Amniotic stem cell (primary cell): Measurements from ENCODE around the gene RALGPS1.

Experiments used
- DNase-seq: peaks from one replicate; lab custom pipeline; 2025; lab: John Stamatoyannopoulos, UW

RALGPS1 gene, protein sequence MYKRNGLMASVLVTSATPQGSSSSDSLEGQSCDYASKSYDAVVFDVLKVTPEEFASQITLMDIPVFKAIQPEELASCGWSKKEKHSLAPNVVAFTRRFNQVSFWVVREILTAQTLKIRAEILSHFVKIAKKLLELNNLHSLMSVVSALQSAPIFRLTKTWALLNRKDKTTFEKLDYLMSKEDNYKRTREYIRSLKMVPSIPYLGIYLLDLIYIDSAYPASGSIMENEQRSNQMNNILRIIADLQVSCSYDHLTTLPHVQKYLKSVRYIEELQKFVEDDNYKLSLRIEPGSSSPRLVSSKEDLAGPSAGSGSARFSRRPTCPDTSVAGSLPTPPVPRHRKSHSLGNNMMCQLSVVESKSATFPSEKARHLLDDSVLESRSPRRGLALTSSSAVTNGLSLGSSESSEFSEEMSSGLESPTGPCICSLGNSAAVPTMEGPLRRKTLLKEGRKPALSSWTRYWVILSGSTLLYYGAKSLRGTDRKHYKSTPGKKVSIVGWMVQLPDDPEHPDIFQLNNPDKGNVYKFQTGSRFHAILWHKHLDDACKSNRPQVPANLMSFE

DNA sequence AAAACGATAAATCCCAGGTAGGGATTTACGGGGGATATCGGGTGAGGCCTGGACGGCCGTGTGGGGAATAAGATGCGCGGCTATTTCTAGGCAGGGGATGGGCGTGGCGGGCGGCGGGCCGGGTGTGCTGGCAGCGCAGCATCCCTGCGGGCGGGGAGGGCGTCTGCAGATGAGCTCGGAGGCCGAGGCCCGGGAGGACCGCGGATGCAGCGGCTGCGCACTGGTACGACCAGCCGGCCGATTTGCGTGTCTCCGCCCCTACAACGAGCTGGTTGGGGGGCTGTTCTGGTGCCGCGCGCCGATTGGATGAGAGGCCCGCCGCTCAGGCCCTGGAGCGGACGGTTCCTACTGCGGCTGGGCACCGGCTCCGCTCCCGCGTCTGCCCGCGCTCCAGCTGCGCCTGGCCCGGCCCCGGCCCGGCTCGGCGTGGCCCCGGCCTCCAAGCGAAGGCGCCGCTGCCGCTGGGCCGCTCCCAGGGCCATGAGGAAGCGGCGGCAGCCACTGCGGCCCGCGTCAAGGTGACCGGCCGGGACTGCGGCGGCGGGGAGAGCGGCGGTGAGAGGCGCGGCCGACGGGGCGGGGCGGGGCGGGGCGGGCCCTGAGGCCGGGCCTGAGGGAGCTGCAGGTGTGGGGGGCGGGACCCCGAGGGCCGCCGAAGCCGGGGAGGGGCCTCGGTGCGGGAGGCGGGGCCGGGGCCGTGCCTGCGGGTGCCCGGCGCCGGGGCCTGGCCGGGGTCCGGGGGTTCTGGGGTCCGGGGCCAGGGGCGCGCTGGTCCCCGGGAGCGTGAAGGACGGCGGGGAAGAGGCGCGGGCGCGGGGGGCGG is at the start of gene RALGPS1:
RALGPS1 (plus strand) TSS at position 325 of the 823 bp plus-strand sequence. CDS start 47,508 bp downstream, outside the sequence.
- peak; percentile 79 for DNase-seq

DNA sequence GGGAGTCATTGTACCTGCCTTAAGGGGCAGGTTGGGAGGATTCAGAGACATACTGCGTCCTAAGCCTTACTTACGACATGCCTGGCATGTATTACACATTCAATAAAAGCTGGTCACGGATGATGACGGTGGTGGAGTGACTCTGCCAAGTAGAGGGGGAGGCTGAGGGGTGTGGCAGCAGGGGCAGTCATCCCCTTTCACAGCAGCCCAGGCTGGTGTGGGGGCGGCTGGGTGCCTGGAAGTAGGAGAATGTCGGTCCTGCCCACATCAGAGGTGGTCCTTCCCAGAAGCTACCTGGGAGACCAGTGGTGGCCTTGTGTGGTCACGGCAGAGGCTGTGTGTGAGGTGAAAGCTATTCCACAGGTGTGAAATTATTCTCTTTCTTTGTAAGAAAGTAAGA is 45.2 kb upstream of the RALGPS1 start:
- DNase-seq = no peak

DNA sequence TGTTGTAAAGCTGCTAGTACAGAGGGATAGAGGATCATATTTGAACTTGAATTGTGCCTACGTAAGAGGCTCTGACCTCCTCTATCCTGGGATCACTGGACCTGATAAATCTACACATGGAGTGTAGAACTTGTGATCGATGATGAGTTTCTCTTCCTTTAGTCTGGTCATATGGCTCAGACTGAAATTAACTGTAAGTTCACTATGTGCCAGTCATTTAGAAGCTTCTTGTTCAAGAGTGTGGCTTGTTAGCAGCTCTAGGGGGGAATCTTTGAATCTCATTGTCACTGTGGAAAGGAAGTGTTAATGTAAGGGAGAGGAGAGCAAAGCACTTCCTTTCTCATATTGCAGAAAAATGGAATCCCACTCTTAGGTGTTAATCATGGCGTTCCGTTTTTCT is 42.1 kb upstream of the RALGPS1 start:
- no peak for DNase-seq

DNA sequence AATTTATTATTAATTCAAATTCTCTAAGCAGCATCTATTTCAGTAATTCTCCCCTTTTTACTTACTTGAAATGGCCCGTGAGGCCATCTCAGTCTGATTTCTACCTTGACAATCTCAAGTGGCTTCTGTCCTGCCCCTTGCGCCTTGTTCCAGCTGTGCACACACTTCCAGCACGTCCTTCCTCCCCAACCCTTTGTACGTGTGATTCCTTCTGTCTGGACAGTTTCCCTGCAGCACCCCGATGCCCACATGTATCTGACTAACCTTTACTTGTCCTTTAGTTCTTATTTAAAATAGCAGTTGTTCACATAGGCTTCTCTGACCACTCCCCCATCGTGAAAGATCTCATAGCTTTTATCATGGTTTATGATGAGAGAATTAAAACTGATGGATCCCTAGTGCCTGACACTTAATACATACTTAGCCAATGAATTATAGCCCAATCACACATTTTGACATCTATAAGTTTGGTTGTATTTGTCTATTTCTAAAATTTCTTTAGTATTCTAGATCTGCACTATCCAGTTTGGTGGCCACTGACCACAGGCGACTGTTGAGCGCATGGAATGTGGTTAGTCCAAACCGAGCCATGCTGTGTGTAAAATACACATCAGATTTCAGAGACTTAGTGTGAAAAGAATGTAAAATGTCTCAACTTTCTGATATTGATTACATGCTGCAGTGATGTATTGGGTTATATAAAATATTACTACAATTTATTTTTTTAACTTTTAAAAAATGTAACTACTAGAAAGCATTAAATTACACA is 39.9 kb upstream of the RALGPS1 start:
- DNase-seq = no peak

DNA sequence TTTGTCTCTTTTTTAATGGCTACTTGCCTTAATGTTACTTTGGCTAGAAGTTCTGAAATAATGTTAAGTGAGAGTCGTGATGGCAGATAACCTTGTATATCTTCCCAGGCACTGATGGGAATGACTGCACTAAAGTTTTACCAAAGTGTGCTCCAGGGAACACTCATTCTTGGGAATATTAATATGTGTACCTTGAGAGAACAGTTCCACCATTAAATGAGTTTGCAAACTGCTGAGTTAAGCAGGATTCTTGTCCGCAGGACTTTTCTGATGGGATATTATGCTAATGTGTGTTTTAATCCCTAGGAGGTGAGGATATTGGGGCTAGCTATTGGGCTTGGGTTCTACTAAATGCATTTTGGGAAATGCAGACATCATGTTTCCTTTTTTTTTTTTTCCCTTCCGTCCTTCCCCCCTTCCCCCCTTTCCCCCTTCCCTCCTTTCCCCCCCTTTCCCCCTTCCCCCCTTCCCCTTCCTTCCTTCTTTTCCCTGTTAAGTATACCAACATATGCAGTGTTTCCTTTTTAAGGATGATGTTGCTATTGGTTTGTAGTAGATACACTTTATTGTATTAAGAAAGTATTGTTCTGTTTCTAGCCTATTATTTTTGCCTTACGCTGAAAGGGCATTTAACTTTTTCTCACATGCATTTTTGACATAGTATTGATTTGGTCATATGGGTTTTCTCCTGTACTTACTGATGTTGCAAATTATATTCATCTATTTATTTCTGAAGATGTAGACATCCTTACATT is 38.6 kb upstream of the RALGPS1 start:
- no peak for DNase-seq

DNA sequence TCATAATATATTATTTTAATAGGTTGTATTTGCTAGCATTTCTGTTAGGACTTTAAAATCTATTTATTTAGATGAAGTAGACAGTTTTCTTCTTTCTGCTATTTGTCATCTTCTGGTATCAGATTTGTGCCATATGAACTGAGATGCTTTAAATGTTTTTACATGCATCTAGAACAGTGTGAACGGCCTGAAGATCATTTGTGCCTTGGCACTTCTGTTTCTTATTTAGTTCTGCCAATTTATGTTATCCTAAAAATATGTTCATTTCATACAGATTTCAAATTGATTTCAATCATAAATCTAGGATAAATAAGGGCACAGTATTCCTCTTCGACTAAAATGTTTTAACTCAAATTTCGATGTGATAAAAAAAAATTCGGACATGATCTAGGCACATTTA is 38.1 kb upstream of the RALGPS1 start:
- DNase-seq = no peak

DNA sequence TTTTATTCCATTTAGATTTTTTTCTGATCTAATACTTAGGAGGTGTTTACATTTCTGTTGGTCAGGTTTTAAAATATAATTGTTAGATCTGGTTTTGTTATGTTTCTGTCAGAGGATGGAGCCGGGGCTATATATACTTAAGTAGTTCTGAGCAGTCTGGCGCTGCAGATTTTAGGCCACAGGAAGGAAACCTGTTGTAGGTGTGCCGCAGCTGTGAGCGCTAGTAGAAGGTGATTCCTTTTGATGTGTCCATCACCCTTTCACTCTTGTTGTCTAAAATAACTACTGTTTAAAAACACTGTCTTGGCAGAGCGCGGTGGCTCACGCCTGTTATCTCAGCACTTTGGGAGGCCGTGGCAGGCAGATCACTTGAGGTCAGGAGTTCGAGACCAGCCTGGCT is 37.2 kb upstream of the RALGPS1 start:
- no peak for DNase-seq

DNA sequence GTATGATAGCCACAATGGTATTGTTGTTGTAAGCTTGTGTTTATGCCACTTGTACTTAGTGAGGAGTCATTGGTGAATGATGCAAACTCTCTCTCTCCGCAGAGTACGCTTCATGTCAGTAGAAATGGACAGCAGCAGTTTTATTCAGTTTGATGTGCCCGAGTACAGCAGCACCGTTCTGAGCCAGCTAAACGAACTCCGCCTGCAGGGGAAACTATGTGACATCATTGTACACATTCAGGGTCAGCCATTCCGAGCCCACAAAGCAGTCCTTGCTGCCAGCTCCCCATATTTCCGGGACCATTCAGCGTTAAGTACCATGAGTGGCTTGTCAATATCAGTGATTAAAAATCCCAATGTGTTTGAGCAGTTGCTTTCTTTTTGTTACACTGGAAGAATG is 35.3 kb upstream of the RALGPS1 start:
- no peak for DNase-seq

DNA sequence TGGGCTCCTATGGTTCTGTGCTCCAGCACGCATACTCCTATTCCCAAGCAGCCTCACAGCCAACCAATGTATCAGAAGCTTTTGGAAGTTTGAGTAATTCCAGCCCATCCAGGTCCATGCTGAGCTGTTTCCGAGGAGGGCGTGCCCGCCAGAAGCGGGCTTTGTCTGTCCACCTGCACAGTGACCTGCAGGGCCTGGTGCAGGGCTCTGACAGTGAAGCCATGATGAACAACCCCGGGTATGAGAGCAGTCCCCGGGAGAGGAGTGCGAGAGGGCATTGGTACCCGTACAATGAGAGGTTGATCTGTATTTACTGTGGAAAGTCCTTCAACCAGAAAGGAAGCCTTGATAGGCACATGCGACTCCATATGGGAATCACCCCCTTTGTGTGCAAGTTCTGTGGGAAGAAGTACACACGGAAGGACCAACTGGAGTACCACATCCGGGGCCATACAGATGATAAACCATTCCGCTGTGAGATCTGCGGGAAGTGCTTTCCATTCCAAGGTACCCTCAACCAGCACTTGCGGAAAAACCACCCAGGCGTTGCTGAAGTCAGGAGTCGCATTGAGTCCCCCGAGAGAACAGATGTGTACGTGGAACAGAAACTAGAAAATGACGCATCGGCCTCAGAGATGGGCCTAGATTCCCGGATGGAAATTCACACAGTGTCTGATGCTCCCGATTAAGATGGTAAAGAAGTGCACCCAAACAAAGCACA is 34.2 kb upstream of the RALGPS1 start:
- DNase-seq = no peak

DNA sequence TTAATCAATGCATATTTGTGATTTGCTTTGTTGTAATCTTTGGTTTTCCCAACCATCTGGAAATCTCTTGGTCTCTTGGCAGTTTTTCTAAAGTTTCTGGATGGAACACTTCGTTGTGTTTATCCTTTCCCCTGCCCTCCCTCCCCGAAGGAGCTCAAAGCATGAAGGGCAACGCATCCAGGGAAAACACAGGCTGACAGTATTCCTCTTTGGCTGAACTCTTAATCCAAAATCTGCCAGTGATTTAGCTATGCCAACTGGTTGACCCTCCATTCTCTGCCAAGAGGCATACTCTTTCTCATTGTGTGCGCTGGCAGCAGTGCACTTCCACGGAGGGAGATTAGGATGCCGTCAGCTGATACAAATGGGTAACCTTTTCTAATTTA is 33.6 kb upstream of the RALGPS1 start:
- DNase-seq = no peak

DNA sequence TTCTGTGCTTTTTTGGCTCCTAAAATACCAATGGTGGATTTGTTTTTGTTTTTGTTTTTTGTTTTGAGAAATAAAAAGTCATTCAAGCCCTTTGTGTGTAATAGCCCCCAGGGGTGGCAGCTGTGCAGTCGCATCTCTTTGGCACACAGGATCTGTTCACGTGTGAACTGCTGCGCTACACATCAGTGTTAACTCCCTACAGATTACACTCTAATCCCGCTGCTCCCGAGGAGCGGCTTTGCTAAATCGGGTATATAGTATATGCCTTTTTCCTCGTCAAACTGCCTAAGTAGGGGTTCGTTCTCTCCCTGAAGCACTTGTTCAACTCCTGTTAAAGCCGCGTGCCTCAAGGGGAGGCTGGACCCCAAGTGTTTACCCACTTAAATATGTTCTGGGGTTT is 31.8 kb upstream of the RALGPS1 start:
- DNase-seq = no peak

DNA sequence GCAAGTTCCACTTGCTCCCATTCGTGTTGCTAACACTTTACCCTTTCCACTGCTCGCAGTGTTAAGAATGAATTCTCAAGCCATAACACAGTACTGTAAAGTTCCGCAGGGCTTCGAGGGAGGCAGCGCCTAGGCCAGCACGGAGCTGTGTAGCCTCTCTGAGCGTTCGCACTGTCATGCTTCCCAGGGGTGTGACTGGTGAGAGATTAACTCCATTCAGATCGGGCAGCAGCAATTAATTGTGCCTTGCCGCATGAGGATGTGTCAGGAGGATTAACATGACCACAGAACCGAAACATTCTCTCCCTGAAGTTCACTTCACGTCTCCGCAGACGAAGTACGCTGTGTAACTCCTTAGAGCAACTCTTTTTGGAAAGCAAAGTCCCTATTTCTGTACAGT is 30.9 kb upstream of the RALGPS1 start:
- DNase-seq = no peak

DNA sequence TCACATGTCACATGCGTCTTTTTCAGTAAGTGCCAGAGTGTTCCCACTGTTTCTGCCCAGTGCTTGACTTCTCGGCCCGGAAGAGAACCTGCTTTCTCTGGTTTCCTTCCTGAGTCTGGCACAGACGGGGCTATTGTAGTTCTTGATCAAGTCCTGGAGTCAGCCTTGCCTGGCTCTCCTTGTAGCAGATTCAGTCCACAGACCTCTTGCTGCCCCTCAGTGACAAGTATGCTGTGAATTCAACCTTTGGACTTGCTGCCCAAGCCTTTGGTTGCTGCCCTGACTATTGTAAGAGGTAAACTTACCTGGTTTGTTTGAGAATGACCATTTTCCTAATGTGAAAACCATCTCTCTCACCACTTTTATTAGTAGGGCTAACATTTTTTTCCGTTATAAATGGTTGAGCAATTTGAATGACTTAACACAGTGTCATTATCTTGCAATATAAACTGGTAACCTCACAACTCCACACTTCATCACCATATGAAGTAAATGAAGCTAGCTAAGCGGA is 29.4 kb upstream of the RALGPS1 start:
- no peak for DNase-seq

DNA sequence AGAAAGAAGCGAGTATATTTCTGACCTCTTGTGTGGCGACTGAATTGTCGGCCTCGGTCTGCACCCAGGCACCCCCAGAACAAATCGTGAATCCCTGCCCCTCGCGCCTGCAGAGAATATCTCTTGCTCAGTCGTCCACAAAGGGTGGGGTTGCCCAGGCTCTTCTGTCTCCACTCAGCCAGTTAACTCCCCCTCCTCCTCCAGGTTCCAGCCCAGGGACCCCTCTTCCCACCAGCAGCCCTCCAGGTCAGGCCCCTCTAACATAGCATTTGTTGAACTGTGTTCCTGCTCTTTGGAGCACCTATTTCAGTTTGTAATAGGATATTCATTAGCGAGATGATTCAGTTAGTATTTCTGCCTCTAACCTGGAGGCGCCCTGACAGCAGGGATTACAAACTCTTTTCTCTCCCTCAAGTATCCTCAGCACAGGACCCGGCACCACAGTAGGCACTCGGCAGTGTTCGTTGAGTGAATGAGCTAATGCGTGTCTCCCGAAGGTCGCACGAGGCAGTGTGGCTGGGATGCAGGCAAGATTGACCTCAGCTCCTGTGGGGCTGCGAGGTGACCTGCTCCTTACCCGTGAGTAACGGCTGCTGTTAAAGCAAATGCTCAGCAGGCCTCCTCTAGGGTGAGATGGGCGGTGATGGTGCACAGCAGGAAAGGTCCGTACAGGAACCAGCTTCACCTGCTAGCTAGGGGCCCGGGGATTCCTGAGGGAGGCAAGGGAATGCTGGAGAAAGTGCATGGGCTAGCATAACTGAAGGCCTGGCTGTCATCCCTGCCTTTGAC is 28.4 kb upstream of the RALGPS1 start:
- no peak for DNase-seq

DNA sequence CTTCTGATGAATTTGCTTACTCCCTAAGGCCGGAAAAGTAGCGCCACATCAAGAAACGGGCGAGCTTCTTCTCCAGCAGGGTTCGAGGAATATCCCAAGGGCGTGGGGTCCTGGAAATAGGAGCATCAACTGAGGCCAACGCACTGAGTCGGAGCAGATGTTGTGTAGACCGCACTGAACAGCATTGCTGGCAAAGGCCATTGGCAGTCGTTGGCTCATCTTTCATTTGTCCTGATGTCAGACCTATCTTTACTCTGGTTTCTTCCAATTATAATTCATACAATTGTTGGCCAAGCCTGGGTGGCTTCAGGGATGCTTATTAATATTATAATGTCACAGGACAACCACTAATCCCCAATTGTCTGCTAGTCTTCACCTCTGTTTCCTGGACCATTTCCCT is 27.7 kb upstream of the RALGPS1 start:
- no peak for DNase-seq

DNA sequence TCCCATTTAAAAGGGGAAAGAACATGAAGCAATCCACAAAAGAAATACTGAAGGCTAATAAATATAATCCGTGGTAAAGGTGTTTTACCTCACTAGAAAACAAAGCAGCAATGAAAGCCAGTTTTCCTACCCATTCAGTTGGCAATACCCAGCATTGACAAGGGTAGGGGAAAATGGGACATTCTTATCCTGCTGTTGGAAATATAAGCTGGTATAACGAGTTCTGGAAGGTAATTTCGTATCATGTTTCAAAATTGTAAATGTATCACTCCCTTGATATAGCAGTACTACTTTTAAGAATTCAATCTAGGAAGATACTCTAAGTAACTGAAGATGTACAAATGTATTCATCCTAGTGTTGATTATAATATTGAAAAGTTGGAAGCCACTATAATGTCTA is 22.9 kb upstream of the RALGPS1 start:
- DNase-seq = no peak

DNA sequence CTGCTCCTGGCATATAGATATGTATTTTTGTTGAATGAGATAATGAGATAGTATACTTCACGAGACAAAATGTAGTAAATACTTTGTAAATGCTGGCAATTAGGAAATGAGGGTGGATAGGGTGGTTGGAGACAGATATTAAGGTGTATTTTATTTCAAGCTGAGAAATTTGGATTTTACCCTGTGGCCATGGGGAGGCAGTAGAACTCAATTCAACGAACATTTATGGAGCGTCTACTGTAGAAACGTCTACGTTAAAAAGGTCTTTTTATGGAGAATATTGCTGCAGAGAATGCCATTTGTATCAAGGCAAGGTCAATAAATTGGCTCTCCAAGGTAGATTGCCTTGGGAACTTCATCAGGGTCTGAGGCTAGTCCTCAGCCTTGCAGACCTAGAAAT is 21.5 kb upstream of the RALGPS1 start:
- no peak for DNase-seq

DNA sequence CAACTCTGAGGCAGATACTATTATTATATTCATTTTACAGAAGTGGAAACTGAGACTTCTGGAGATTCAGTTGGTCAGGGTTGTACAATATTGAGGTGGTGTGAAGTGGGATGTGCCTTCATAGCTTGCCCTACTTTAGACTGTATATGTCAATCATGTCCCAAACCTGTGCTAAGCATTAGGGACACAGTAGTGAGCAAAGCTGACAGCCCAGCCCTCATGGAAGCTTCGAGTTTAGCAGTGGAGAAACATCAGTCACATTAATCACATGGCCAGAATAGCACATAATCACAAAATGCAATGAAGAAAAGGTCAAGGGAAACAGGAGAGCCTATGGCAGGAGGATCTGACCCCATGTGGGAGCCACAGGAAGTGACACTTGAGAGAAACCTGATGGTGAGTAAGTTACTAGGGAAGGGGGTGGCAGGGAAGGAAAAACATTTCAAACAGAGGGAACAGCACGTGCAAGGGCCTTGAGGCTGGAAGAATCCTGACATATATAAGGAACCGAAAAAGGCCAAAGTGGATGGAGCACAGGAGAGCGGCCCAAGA is 20.5 kb upstream of the RALGPS1 start:
- DNase-seq = no peak

DNA sequence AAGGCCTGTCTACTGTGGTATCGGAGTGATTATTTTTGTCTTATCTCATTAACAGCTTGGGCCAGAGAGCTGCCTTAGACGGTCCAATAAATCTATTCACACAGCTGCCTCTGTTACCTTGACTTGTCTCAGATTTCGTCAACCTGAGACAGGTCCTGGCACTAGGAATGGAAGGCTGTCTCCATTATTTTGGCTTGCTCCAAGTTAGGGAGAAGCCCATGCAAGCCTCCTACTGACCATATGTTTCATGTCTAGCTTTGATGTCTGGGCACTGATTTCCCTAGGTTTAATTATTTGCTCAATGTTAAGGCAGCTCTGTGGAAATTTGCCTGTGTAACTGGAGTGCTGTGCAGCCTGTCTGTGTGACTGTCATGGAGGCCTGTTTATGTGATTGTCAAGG is 12.4 kb upstream of the RALGPS1 start:
- DNase-seq = no peak

DNA sequence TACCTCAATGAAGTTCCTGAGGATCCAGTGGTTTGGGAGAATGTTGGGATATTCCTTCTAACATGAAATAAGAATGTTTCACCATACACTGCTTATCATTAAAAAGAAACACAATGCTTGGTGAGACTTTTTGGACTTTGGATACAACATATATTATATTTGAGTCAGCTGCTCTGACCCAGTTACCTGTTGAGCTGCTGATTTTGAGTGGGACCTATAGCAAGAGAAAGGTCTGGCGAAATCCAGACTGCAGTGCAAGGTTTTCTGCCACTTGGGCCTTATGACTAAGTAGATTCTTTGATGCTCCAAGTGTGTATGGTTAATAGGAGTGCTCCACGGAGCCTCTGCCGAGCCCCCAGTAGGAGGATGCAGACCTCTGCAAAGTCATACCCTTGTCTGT is 10.0 kb upstream of the RALGPS1 start:
- no peak for DNase-seq
